Measurements from ENCODE around the gene NFE2L1. TPM values are rescaled to one million over a fixed set of nuclear protein-coding genes. Genes with fewer than 3 reads are reported as not detected.
A peak's percentile ranks its signal among the peaks of the same experiment; 100 is the strongest.

Gene NFE2L1
- total and polyA plus RNA-seq, 9 of the 15 experiments (the other 6 are each of a cell fraction or from before 2014, with no cell fraction given) = 2.0 to 68.6 (median 39.7) TPM

DNA sequence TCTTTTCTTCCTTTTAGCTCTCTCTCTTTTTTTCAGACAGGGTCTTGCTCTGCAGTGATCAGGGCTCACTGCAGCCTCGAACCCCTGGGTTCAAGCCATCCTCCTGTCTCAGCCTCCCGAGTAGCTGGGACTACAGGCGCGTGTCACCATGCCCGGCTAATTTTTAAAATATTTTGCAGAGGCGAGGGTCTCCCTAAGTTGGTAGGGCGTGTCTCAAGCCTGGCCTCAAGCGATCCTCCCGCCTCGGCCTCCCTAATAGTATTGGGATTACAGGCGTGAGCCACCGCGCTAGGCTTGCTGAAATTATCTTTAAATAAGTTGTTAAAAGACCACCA, 58.6 kb downstream of the NFE2L1 start:
- peak overlapping the region; percentile 94 for H3K4me2 ChIP-seq (ENCODE audit: insufficient read depth, low read length)
- CTCF ChIA-PET (ENCODE audit: low intra/inter-chr PET ratio) = no interaction called here
- H3K79me2 ChIP-seq (ENCODE audit: control insufficient read depth, insufficient read depth, low read length) = peaks cover 31% of the 10 kb centered on the region
- POLR2A ChIA-PET = interaction anchor here (0.8 to 2.5 kb wide), 7 partner anchors 11 to 80 kb away, joined by 3 to 19 read pairs (median 4); no protein-coding TSS in a partner anchor
- H2AFZ ChIP-seq (ENCODE audit: low read depth, low read length) = peak overlapping the region; percentile 82
- no peaks in the 10 kb centered on the region for H3K27me3 ChIP-seq (ENCODE audit: control insufficient read depth in 2 of 2, insufficient read depth in 2 of 2, low read length in 2 of 2)
- FAIRE-seq = no peak
- 21% methylated on average over 13 of the region's 13 CpGs for WGBS (ENCODE audit: insufficient coverage, low coverage, missing lambda C conversion rate)
- in situ Hi-C loops (cut with MboI) (no loop called here), intact Hi-C loops (cut with micrococcal nuclease) (no loop called here)
- DNase-seq (ENCODE audit: extremely low read depth in 1 of 4, low spot score in 3 of 4) = no peak
- no peaks in the 10 kb centered on the region for H3K9me1 ChIP-seq (ENCODE audit: control insufficient read depth, insufficient read depth, low read length)
- H3K36me3 ChIP-seq (ENCODE audit: control insufficient read depth, insufficient read depth, low read length) = peaks cover 6% of the 10 kb centered on the region; the same call in 1 of the 3 replicates
- H3K4me1 ChIP-seq (replicated peaks in 1 of 2; ENCODE audit: control insufficient read depth in 2 of 2, insufficient read depth in 2 of 2, low read length in 2 of 2) = peaks cover 0 to 18% of the 10 kb centered on the region in 2 experiments; a peak in 3 of 5 replicates
- no TSS peak for BruUV-seq (replicated peaks)
- peak overlapping the region; percentile 68 for H3K4me3 ChIP-seq
- peak overlapping the region; percentile 85 to 94; a peak in 3 of 4 replicates for H3K9ac ChIP-seq (ENCODE audit: insufficient read depth in 1 of 2, low read depth in 2 of 2, low read length in 2 of 2)
- TF ChIP-seq BCOR (IDR thresholded peaks at IDR 0.05) = peak; percentile 44; the same call in 1 of the 2 replicates
- no peak for TF ChIP-seq LCOR (CRISPR knock-in tag; IDR thresholded peaks at IDR 0.05)
- 0 out of 2 replicates have a peak, but pooled peaks have one; percentile 10 for TF ChIP-seq ZNF263 (CRISPR knock-in tag; IDR thresholded peaks at IDR 0.05; ENCODE audit: borderline replicate concordance)
- TF ChIP-seq, protein P1, sequence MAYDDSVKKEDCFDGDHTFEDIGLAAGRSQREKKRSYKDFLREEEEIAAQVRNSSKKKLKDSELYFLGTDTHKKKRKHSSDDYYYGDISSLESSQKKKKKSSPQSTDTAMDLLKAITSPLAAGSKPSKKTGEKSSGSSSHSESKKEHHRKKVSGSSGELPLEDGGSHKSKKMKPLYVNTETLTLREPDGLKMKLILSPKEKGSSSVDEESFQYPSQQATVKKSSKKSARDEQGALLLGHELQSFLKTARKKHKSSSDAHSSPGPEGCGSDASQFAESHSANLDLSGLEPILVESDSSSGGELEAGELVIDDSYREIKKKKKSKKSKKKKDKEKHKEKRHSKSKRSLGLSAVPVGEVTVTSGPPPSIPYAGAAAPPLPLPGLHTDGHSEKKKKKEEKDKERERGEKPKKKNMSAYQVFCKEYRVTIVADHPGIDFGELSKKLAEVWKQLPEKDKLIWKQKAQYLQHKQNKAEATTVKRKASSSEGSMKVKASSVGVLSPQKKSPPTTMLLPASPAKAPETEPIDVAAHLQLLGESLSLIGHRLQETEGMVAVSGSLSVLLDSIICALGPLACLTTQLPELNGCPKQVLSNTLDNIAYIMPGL (CRISPR knock-in tag; IDR thresholded peaks at IDR 0.05) = 0 out of 2 replicates have a peak, but pooled peaks have one; percentile 4
- peak overlapping the region; percentile 76 for H3K27ac ChIP-seq (ENCODE audit: extremely low read depth, low read depth, low read length)
- no peak for ATAC-seq
- no peaks in the 10 kb centered on the region for H4K20me1 ChIP-seq (replicated peaks; ENCODE audit: control insufficient read depth, insufficient read depth, low read length)
- H3K9me3 ChIP-seq (replicated peaks; ENCODE audit: control insufficient read depth, insufficient read depth, low read depth, low read length) = 0 out of 2 replicates have a peak, but pooled peaks cover 3% of the 10 kb centered on the region
